Endothelial cell of hepatic sinusoid (primary cell): ENCODE measurements around the gene C11orf54.
"Not testable (repeated sequence)": the region's sequence is repeated elsewhere in the genome, so short reads cannot be mapped to it uniquely, and the experiment has no call there.

Experiments
- in situ Hi-C: cut with HindIII; loops from 2 replicates; pipeline ENCODE4 v1.10.0; 2017; ENCODE audit warnings: low sequenced_read_pairs

Gene C11orf54

GRCh38 chr11:93761910-93762309, 20.4 kb downstream of the C11orf54 start:
- in situ Hi-C loops: no loop called here

- in situ Hi-C loops: no loop called here
Observed at GRCh38 chr11:93765551-93765950, 24.1 kb downstream of the C11orf54 start.

GRCh38 chr11:93766504-93766903, 25.0 kb downstream of the C11orf54 start:
- in situ Hi-C loops: no loop called here

- in situ Hi-C loops: no loop called here
Observed at GRCh38 chr11:93767018-93767417, 25.5 kb downstream of the C11orf54 start.

- in situ Hi-C loops: no loop called here
Observed at GRCh38 chr11:93770160-93770559, 28.7 kb downstream of the C11orf54 start.

- in situ Hi-C loops: no loop called here
Observed at GRCh38 chr11:93772123-93772522, 30.7 kb downstream of the C11orf54 start.

GRCh38 chr11:93773045-93773477, 31.6 kb downstream of the C11orf54 start:
- in situ Hi-C loops: no loop called here

- in situ Hi-C loops: no loop called here
Observed at GRCh38 chr11:93773601-93774200, 32.2 kb downstream of the C11orf54 start.

GRCh38 chr11:93774560-93774959, 33.1 kb downstream of the C11orf54 start:
- in situ Hi-C loops: not testable (repeated sequence)

- in situ Hi-C loops: no loop called here
Observed at GRCh38 chr11:93775289-93775688, 33.8 kb downstream of the C11orf54 start.

GRCh38 chr11:93783362-93783761, 41.9 kb downstream of the C11orf54 start:
- in situ Hi-C loops: loop anchor here (10.0 kb wide), 1 partner anchor 49 kb away; no protein-coding TSS in a partner anchor

- in situ Hi-C loops: loop anchor here (10.0 kb wide), 1 partner anchor 49 kb away; no protein-coding TSS in a partner anchor
Observed at GRCh38 chr11:93783765-93784144, 42.3 kb downstream of the C11orf54 start.

- in situ Hi-C loops: loop anchor here (10.0 kb wide), 1 partner anchor 50 kb away; no protein-coding TSS in a partner anchor
Observed at GRCh38 chr11:93784145-93784934, 42.9 kb downstream of the C11orf54 start, which contains the start of gene MED17. MED17 (plus strand) TSS chr11:93784282; CDS start chr11:93784514, 232 bp downstream.

GRCh38 chr11:93784935-93785360, 43.5 kb downstream of the C11orf54 start:
- in situ Hi-C loops: loop anchor here (10.0 kb wide), 1 partner anchor 50 kb away; no protein-coding TSS in a partner anchor

- in situ Hi-C loops: no loop called here
Observed at GRCh38 chr11:93791493-93791892, 50.0 kb downstream of the C11orf54 start.

- in situ Hi-C loops: loop anchor here (5.0 kb wide), 1 partner anchor 66 kb away; no protein-coding TSS in a partner anchor
Observed at GRCh38 chr11:93796441-93797231, 55.2 kb downstream of the C11orf54 start.

- in situ Hi-C loops: no loop called here
Observed at GRCh38 chr11:93801366-93801765, 59.9 kb downstream of the C11orf54 start.

- in situ Hi-C loops: no loop called here
Observed at GRCh38 chr11:93804879-93805278, 63.4 kb downstream of the C11orf54 start.

GRCh38 chr11:93807980-93808379, 66.5 kb downstream of the C11orf54 start:
- in situ Hi-C loops: no loop called here

GRCh38 chr11:93813974-93814373, 72.5 kb downstream of the C11orf54 start:
- in situ Hi-C loops: no loop called here
